HS-5 (cell line): ENCODE measurements around the gene KIF20B.
"Not testable (repeated sequence)": the region's sequence is repeated elsewhere in the genome, so short reads cannot be mapped to it uniquely, and the experiment has no call there.

Experiments
- DNase-seq: peaks from one replicate; pipeline ENCODE4 v3.0.0-alpha.2; 2012; ENCODE audit warnings: low read depth

Gene KIF20B

GRCh38 chr10:89692416-89692815, 9.0 kb upstream of the KIF20B start:
- DNase-seq, result no peak

DNA sequence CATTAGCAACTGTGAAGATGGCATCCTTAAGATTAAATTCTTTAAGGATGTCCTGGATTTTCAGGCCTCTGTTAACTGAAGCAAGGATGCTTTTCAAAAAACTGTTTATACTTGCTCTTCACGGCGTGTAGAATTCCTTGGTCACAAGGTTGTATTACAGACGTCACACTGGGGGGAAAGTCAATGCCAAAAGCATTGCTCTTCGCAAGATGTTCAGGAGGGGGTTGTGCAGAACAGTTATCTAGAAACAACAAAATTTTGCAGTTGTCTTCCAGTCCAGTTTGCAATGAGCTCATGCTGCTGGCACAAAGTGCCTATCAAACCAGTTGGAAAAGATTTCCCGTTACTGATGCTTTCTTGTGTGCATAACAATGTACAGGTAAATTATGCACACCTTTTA, 8.2 kb upstream of the KIF20B start:
- DNase-seq, result no peak

DNA sequence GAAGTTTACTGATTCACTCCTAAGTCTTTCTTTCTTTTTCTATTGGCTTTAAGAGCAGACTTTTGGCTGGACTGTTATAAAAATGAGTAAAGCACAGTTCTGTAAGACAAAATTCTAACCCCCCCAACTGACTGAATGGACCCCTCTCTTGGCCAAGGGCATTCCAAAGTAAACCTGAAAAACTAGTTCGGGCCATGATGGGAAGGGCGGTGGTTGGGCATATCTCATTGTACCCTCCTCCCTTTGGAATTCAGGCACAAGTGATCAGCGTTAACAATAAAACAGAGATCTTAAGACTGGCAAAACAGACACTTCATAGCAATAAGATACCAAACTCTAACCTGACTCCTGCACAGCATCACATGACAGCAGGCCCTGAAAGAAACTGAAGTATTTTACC, 6.1 kb upstream of the KIF20B start:
- DNase-seq, result no peak

- DNase-seq, result no peak
Measured at GRCh38 chr10:89697946-89698345, 3.4 kb upstream of the KIF20B start.

DNA sequence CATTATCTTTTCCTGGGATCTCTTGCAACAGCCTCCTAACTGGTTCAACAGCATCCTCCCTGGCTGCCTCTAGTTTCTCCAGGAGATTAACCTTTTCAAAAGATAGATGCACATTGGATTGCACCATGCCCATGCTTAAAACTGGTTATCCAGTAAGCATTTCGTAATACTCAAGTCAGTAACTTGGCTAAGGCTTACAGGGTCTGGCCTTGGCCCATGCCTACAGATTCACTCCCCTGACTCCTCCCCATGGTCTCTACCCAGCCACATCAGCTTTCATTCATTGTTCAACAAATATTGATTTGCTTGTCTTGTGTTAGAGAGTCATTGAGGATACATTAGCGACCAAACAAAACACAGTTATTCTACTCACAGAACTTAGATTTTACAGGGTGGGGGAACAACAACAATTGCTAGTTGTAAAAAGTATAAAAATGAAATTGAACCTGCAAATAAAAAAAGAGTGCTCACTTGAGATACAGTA, 1.8 kb upstream of the KIF20B start:
- DNase-seq, result no peak

DNA sequence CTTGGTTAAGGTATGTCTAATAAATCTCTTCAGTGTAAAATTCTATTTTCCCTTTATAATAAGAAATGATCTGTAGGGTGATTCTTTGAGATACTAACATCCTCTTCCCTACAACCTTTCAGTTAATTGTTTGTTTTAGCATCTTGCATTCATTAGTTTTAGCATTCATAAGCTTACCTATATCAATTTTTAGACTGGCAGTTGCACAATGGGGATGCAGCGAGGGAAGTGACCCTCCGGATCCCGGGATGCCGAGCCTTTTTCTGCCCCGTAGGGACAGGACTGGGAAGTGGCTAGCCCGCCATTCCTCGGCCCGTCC, 508 bp upstream of the KIF20B start:
- no peak for DNase-seq

DNA sequence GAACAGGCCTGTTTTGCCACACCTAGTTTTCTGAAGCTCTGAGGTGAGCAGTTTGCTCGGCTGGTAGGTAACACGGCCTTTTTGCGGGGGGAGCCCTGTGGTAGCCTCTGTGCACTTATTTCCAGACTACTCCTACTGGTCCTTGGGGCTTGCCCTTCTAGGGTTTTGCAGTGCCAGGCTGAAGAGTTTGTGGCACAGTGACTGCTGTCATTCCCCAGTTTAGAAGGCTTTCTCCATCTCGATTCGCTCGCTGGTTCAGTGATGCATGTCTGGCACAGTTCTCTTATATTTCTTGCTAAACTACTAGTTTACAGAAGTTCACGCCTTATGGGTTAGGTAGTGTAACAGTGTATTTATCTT, 711 bp downstream of the KIF20B start:
- DNase-seq, result no peak

DNA sequence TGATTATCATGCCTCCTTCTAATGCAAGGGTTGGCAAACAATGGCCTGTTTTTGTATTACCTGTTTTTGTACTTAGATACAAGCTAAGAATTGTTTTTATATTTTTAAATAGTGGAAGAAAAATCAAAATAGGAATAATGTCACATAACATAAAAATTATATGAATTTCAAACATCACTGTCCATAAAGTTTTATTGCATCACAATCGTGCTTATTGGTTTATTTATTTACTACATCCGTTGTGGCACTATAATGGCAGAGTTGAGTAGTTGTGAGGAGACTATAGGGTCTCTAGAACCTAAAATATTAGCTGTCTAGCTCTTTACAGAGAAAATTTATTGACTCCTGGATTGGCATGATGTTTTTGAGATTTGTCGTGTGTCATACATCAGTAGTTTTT, 4.1 kb downstream of the KIF20B start:
- DNase-seq, result no peak

DNA sequence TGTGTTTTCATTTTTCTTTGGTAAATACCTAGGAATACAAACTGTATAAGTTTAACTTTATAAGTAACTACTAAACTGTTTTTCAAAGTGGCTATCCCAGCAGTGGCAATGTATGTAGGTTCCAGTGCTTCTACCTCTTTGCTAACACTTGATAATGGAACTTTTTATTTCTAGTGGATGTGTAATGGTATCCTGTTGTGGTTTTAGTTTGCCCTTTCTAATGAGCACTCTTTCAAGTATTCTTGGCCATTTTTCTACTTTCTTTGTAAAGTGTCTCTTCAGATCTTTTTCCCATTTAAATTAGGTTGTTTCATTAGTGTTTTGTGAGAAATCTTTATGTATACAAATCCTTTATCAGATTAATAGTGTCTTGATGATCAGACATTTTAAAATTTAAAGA, 4.6 kb downstream of the KIF20B start:
- no peak for DNase-seq

DNA sequence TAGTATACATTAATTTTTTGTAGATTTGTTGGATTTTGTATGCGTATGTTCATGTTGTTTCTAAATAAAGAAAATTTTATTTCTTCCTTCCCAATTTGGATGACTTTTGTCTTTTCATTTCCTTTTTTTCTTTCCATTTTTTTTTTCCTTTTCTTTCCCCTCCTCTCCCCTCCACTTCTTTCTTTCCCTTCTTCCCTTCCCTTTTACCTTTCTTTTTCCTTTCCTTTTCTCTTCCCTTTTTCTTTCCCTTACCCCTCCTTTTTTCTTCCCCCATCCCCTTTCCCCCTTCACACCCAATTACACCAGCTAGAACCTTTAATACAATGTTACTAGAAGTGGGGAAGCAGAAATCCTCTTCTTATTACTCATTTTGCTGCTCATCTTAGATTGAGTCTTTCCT, 6.0 kb downstream of the KIF20B start:
- no peak for DNase-seq

- DNase-seq, result no peak
Measured at GRCh38 chr10:89710753-89711152, 9.4 kb downstream of the KIF20B start.

DNA sequence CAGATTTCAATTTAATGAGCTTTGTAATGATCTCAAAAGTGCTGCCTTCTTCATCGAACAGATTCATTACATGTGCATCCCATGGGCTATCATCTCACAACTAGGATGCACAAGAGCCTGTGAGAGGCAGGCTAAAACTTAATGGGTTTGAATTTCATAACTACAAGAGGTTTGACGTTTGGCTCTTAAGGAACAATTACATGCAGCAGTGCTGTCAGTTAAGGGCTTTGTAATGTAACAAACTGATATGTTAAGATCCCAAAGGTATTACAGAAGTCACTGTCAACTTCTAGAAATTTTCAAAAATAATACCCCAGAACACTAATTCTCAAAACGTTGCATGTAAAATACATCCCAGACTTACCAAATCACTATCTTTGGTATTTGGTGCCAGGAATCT, 33.2 kb downstream of the KIF20B start:
- DNase-seq, result no peak

GRCh38 chr10:89738551-89739209, 37.3 kb downstream of the KIF20B start:
- no peak for DNase-seq

- no peak for DNase-seq
Measured at GRCh38 chr10:89741126-89741762, 39.9 kb downstream of the KIF20B start.

GRCh38 chr10:89744026-89744425, 42.6 kb downstream of the KIF20B start:
- DNase-seq, result no peak

DNA sequence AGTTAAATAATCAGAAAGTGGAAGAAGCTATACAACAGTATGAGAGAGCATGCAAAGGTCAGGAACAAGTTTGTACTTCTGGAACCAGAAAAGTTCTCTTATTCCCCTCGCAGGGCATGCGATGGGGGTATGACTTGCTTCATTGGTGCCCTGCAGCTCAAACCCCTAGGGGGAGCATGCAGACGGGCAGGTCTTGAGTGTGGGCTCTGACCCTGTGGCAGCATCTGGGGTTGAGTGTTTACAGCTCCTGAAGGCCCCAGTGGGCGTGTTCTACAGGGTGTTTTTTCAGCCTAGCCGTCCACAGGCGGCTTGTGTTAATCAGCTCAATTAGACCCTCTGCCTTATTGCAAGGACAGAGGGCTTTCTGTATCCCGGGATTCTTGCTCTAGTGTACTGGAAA, 44.5 kb downstream of the KIF20B start:
- DNase-seq, result no peak

DNA sequence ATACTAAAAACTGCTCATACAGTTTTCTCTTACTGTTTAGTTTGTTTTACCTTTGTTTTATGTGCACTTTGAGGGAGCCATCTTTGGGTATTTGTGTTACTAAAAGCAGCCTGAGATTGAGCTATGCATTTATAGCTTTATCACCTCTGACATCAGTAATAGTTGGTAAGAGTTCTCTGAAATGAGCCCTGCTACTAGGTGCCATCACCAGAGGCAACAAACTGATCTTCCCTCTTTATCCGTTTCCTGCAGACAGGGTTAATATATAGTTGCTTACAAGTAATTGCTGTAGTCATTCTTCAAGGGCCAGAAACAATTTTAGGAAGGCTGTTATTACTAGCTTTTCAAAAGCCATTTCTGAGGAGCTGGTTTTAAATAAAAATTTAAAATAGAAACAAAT, 49.1 kb downstream of the KIF20B start:
- no peak for DNase-seq

DNA sequence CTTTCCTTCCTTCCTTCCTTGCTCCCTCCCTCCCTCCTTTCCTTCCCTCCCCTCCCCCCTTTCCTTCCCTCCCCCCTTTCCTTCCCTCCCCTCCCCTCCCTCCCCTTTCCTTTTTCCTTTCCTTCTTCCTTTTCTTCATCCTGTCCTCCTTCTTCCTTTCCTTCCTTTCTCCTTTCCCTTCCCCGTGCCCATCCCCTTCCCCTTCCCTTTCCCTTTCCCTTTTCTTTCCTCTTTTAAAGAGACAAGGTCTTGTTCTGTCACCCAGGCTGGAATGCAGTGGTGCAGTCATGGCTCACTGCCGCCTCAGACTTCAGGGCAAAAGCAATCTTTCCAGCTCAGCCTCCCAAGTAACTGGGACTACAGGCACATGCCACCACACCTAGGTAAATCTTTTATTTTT, 54.0 kb downstream of the KIF20B start:
- no peak for DNase-seq

GRCh38 chr10:89759531-89759930, 58.1 kb downstream of the KIF20B start:
- DNase-seq, result no peak

DNA sequence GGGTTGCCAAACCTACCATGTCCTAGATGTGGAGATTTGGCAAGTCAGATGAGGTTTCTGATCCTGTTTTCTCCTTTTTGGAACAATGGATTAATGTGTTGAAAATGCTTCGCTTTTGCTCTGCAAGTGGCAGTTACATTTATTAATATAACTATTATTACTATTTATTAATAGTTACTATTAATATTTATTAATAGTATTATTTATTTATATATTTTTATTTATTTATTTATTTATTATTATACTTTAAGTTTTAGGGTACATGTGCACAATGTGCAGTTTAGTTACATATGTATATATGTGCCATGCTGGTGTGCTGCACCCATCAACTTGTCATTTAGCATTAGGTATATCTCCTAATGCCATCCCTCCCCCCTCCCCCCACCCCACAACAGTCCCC, 62.3 kb downstream of the KIF20B start:
- not testable (repeated sequence) for DNase-seq

- DNase-seq, result no peak
Measured at GRCh38 chr10:89771684-89772083, 70.3 kb downstream of the KIF20B start.

GRCh38 chr10:89773081-89773480, 71.7 kb downstream of the KIF20B start:
- DNase-seq, result no peak

DNA sequence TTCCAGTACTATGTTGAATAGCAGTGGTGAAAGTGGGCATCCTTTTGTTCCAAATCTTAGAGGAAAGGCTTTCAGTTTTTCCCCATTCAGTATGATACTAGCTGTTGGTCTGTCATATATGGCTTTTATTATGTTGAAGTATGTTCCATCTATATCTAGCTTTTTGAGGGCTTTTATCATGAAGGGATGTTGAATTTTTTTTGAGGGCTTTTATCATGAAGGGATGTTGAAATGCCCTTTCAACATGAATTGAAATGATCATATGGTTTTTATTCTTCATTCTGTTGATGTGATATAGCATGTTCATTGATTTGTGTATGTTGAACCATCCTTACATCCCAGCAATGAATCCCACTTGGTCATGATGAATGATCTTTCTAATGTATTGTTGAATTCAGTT, 75.3 kb downstream of the KIF20B start:
- DNase-seq, result no peak

DNA sequence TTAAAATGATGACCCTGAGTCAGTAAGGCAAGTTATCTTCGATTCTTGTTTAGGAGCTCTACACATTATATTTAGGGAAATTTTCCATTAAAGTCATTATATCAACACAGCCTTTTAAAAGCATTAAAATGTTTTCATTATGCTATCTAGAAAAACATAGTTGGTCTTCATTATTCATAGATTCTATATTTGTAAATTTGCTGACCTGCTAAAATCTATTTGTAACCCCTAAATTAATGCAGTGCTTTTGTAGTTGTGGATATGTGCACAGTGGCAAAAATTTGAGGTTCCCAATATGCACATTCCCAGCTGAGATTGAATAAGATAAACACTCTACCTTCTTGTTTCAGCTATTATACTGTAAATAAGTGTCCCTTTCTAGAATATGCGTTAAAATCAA, 81.1 kb downstream of the KIF20B start:
- no peak for DNase-seq
